HG03139 (cell line): ENCODE results near the gene LAIR1.
"Not testable (repeated sequence)": the region's sequence is repeated elsewhere in the genome, so short reads cannot be mapped to it uniquely, and the experiment has no call there.

Experiments
- ATAC-seq: cut with Tn5 transposase; IDR thresholded peaks from one replicate; pipeline ENCODE4 v1.9.1; 2021; ENCODE audit not compliant: unreplicated experiment

The LAIR1 gene

GRCh38 chr19:54379187-54379678, 14.5 kb upstream of the LAIR1 start:
- ATAC-seq: no peak

GRCh38 chr19:54376610-54377285, 12.0 kb upstream of the LAIR1 start:
- no peak for ATAC-seq

GRCh38 chr19:54375181-54375938, 10.6 kb upstream of the LAIR1 start:
- not testable (repeated sequence) for ATAC-seq

GRCh38 chr19:54373781-54374631, 9.3 kb upstream of the LAIR1 start:
- ATAC-seq: no peak

- ATAC-seq: not testable (repeated sequence)
Measured at GRCh38 chr19:54371453-54371852, 6.7 kb upstream of the LAIR1 start.

- ATAC-seq: not testable (repeated sequence)
Measured at GRCh38 chr19:54370434-54370796, 5.7 kb upstream of the LAIR1 start.

- not testable (repeated sequence) for ATAC-seq
Measured at GRCh38 chr19:54369688-54370433, 5.1 kb upstream of the LAIR1 start.

GRCh38 chr19:54369082-54369687, 4.5 kb upstream of the LAIR1 start:
- ATAC-seq: no peak

GRCh38 chr19:54366811-54367210, 2.1 kb upstream of the LAIR1 start:
- no peak for ATAC-seq

- not testable (repeated sequence) for ATAC-seq
Measured at GRCh38 chr19:54365798-54366197, 1.1 kb upstream of the LAIR1 start.

- not testable (repeated sequence) for ATAC-seq
Measured at GRCh38 chr19:54361680-54362422, 2.9 kb downstream of the LAIR1 start.

GRCh38 chr19:54359149-54359820, 5.4 kb downstream of the LAIR1 start:
- not testable (repeated sequence) for ATAC-seq

- no peak for ATAC-seq
Measured at GRCh38 chr19:54357381-54357780, 7.3 kb downstream of the LAIR1 start.

- ATAC-seq: no peak
Measured at GRCh38 chr19:54356444-54357056, 8.2 kb downstream of the LAIR1 start.

GRCh38 chr19:54355675-54356074, 9.1 kb downstream of the LAIR1 start:
- ATAC-seq: no peak

- no peak for ATAC-seq
Measured at GRCh38 chr19:54354761-54355160, 10.0 kb downstream of the LAIR1 start.

- ATAC-seq: no peak
Measured at GRCh38 chr19:54352546-54352945, 12.2 kb downstream of the LAIR1 start.

GRCh38 chr19:54352041-54352440, 12.7 kb downstream of the LAIR1 start:
- ATAC-seq: no peak

GRCh38 chr19:54351474-54351873, 13.3 kb downstream of the LAIR1 start:
- ATAC-seq: no peak
